GM21737 (cell line): ENCODE data around the gene PUM2.

Source experiments
- ATAC-seq: cut with Tn5 transposase; IDR thresholded peaks from one replicate; pipeline ENCODE4 v1.9.1; 2021; ENCODE audit warnings: mild to moderate bottlenecking, moderate library complexity; ENCODE audit not compliant: unreplicated experiment

PUM2 gene

DNA sequence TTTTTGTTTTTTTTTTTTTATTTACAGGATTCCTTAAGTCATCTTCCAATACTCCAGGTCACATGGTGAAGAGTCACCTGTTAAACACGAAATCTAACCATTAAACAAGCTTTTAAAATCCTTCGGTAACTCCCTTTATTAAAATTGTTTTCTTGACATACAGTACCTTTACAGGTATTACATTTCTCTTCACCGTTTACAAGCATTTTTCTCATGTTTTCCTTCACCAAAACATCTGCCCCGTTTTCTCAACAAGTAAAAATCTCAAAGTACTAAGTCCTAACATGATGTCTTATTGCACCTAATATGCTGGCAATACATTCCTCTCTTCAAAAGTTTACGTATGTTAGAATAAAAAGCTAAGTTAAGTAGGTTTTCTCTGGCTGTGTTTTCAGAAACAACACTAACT, 1.1 kb downstream of the PUM2 start:
- ATAC-seq: no peak

DNA sequence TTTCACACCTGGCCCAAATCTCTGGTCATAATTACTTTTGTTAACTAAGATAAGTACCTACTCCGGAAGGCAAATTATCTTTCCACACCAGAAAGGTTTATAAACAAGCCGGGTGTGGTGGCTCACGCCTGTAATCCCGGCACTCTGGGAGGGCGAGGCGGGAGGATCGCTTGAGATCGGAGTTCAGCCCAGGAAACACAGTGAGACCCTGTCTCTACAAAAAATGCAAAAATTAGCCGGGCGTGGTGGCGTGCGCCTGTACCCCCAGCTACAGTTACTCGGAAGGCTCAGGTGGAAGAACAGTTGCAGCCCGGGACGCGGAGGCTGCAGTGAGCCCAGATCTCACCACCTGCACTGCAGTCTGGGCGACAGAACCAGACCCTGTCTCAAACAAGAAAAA, 2.1 kb downstream of the PUM2 start:
- ATAC-seq: no peak

DNA sequence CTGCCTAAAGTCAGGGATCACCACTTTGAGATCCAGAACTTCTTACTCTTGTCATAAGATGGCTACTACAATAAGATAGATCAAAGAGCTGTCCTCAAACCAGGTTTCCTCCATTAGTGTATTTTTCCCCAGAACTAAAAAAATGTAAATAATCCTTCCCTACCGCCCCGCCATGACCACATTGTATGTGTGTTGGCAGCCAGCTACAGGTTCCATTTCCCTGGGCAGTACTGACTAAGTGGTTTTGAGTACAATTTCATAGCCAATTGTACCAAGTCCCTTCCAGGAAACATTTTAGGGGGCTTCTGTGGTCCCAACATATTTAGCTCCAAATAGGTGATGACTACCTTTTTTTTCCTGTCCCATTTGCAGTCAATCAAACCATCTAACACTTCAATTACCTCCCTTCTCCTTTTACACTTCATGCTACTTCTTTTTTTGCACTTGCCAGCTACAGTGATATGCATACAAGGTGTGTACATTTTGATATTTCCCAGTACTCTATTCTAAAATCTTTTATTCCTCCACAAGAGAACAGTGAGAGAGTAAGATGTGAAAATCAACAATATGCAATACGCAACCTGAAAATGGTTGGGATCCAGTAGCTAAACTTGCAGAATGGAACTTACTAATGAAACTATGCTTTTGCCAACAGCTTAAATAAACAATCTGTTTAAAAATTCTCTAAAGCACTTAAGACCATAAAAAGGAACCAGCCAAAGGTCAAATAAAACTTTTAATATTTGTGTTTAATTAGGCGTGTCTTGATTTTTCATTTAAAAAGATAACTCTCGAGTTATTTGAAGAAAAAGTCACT, 3.9 kb downstream of the PUM2 start:
- no peak for ATAC-seq

DNA sequence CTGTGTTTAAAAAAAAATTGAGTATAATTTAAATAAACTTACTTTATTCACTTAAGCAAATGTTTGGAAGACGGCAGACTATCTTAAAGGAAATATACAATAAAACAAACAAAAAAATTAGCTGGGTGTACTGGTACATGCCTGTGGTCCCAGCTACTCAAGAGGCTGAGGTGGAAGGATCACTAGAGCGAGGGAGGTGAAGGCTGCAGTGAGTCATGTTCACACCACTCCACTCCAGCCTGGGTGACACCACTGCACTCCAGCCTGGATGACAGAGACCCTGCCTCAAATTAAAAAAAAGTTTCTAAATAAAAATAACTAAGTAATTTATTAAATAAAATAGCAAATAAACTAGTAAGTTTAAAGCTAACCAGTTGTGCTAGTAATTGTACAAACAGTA, 7.5 kb downstream of the PUM2 start:
- ATAC-seq: no peak

DNA sequence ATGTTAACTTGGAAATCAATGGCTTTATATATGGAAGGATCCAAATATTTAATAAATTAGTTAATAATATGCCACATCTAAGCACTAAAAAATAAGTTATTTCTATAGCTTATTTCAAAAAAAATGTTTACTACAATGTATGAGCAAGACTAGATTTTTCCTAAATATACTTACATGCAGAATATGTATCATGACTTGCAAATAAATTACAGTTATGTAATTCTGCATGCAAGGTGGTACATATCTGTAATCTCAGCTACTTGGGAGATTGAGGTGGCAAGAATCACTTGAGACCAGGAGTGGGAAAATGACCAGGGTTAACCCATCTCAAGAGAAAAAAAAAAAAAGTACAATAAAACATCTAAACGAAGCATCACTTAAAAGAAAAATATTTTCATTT, 11.6 kb downstream of the PUM2 start:
- ATAC-seq: no peak

DNA sequence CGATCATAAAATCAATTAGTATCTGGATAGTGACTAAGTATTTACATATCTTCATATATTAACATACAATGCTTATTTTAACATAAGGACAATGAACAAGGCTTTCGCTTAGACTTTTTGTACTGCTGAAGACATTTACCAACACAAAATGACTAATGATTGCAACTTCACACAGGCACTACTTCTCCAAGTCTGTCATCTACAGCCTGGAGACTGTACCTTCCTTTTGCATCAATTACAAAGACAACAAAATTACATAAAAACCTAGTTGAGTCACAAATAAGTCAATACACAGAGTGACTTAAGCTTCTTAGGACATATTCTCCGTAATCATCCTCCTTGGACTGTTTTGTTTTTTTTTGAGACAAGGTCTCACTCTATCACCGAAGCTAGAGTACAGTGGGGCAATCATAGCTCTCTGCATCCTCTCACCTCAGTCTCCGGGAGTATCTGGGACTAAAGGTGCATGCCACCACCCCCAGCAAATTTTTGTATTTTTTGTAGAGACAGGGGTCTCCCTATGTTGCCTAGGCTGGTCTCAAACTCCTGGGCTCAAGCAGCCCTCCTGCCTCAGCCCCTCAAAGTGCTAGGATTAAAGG, 15.9 kb downstream of the PUM2 start:
- no peak for ATAC-seq

DNA sequence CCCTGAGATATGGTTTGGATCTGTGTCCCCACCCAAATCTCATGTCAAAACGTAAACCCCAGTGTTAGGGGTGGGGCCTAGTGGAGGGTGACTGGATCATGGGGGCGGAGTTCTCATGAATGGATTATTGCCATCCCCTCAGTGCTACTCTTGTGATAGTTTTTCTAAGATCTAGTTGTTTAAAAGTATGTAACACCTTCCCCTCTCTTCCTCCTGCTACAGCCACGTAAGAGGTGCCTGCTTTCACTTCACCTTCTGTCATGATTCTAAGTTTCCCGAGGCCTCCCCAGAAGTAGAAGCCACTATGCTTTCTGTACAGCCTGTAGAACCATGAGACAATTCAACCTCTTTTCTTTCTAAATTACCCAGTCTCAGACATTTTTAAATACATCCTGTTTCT, 16.9 kb downstream of the PUM2 start:
- no peak for ATAC-seq

DNA sequence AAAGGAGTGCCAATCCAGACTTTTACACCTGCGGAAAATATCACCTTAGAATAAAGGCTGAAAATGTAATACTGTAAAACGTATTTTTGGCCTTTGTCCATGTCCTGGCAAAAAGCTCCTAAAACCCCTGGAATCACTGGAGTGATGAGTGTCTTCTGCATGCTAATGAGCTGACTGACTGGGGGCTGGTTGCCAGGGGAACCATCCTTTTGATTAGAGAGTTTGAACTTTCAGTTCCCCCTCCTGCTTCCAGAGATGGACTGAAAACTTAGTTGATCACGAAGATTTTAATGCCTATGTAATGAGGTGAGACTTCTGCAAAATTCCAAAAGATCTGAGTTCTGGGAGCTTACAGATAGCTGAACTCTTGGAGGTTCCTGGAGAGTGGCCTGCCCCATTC, 20.5 kb downstream of the PUM2 start:
- no peak for ATAC-seq

DNA sequence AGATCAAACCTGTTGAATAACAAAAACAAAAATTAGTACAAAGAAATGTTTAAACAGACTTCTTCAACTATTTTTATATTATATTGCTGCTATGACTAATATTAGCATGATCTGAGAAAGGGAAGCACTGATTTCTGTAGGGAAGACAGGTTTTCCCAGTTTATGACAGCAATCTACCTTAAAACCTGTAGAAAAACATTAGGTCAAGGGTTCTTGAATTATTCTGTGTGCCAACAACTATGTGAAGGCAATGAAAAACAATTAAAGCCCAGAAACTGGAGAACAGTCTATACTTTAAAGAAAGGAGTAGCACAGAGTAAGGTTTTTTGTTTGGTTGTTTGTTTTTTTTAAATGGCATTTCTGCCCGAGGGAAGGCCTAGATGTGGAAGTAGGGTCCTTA, 23.3 kb downstream of the PUM2 start:
- no peak for ATAC-seq

DNA sequence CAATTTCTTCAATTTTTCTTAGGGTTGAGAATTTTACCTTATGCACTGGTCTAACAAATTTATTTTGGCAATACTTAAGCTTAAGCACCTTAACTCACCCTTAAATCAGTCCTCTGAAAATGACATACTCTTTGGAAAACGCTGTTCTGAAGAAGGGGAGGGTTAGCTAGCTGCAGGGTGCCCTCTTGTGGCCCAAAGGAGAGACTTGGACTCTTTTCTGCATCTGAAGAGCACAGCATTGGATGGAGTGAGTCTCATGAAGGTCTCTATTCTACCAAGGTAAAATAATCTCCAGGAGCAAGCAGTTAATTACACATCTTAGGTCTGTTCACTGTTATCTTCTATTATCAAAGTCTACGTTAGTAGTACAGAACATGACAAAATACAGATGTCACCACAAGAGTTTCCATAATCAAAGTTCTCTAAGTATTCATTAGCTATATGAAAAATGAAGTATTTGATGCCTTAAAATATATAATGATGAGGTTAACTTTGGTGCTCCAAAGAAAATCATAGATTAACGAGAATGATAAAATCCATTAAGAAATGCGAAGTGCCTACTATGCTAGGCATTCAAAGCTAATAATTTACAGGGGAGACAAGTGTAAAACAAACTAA, 24.4 kb downstream of the PUM2 start:
- ATAC-seq: no peak

DNA sequence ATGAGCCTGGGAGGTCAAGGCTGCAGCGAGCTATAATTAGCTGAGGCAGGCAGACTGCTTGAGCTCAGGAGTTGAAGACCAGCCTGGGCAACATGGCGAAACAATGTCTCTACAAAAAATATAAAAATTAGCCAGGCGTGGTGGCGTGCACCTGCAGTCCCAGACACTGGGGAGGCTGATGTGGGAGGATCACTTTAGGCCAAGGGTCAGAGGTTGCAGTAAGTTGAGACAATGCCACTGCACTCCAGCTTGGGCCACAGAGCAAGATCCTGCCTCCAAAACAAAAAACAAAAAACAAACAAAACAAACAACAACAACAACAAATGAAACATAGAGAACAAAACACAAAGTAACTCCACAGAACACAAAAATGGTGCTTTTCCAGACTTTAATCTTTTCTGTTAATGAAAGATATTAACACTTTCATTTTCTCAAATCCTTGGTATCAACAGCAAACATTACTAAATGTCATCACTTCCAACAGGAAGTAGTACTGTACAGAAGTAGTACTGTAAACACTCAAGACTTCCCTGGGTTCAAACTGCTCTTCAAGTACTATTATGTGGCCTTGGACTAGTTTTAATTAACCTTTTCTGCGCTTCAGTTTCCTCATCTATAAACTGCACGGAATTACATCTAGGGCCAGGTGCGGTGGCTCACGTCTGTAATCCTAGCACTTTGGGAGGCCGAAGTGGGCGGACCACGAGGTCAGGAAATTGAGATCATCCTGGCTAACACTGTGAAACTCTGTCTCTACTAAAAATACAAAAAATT, 27.9 kb downstream of the PUM2 start:
- no peak for ATAC-seq

DNA sequence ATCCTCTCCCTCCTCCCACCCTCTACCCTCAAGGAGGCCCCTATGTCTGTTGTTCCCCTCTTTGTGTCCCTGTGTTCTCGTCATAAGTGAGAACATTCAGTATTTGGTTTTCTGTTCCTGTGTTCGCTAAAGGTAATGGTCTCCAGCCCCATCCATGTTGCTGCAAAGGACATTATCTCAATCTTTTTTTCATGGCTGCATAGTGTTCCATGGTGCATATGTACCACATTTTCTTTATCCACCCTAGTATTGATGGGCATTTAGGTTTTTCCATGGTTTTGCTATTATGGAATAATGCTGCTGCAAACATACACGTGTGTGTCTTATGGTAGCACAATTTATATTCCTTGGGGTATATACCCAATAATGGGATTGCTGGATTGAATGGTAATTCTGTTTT, 33.0 kb downstream of the PUM2 start:
- no peak for ATAC-seq

DNA sequence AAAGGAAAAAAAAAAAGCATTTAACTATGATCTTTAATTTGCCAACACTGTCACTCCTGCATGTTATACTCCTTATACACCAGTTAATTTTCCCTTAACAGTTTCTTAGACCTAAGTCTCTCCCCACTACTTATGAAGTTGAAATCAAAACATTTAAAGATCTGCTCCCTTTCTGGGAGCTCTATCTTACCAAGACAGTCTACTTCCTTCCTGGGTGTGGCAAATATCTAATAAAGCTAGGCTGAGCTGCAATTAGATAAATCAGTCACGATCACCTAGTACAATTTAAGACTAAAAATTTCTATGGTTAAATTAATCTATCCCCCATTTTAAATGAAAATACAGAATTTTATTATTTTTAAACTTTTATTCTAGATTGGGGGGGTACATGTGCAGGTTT, 33.4 kb downstream of the PUM2 start:
- no peak for ATAC-seq

DNA sequence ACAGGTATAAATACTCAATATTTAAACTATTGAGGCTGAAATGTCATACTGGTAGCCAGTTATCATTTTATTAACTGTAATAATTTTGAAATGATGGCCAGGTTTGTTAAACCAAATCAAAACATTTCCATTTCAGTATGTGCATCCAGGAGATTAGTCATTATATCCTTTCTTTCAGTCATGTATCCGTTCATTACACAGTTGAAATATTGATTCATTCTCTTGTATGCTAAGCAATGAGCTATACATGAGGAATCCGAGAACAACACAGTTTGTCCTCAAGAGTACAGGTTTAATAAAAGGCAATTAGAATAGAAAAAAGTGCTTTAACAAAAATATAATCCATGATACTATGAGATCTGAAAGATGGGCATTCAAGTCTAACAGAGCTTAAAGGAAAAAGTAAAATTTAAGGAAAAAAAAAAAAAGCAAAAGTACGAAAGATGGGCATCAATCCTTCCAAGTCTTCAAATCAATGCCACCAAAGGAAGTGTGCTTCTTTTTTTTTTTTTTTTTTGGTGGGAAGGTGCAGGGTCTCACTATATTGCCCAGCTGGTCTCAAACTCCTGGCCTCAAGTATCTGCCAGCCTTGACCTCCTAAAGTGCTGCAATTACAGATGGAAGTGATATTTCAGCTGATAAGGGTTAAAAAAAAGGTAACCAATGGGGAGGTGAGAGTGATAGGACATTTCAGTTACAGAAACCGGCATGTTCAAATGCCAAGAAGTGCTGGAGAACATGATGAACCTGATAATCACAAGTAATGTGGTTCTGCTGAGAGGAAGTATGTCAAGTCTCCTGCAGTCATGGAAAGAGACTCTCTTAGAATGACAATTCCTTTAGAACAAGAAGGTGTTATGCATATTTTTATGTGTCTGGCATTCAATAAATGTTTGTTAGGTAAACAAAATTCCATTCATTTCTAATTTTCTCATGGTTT, 35.8 kb downstream of the PUM2 start:
- no peak for ATAC-seq

DNA sequence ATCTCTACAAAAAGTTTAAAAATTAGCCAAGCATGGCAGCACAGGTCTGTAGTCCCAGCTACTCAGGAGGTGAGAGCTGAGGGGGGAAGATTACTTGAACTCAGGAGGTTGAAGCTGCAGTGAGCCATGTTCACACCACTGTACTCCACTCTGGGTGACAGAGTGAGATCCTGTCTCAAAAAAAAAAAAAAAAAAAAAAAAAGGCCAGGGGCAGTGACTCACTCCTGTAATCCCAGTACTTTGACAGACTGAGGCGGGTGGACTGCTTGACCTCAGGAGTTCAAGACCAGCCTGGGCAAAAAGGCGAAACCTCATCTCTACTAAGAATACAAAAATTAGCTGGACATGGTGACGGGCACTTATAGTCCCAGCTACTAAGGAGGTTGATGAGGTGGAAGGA, 37.0 kb downstream of the PUM2 start:
- ATAC-seq: no peak

DNA sequence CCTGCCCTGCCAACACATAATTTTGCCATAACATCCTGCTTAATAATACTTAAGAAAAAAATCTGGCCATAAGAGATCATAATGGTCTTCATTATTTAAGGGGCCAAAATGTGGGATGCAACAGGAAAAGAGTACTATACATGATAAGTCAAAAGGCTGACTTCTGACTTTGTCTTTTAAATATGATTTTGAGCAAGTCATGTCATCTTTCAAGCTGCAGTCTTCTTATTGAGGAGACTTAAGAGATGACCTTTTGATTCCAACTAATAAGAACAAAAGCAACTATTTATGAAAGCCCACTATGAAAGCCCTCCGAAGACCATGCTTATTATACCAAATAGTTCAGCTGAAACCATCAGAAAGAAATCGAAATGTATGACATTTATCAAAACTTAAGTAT, 41.6 kb downstream of the PUM2 start:
- ATAC-seq: no peak

DNA sequence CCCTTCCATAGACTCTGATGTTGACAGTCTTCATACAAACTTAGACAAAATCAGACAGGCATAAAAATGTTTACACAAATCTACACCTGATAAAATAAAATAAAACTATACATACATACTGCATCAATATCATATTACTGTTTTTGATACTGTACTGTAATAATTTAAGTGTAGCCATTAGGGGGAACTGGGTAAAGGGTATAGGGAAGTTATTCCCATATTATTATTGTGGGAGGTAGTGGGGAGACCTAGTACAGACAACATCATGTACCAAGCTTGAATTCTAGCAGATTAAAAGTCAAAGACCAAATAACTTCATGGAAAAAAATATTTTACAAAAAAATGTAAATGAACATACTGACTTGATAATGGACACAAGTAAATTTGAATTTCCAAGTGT, 43.3 kb downstream of the PUM2 start:
- no peak for ATAC-seq

DNA sequence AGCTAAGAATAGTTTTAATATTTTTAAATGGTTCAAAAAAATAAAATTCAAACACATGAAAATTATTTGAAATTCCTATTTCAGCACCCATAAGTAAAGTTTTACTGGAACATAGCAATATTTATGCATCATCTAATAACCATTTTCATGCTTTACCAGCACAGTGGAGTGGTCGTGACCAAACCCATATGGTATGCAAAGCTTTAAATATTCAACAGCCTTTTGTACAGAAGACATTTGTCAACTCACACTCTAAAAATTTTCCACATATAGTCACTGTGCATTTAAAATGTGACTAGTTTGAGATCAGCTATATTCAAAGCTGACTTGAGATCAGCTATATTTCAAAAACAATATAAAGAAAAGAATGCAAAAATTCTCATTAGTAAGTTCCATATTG, 46.2 kb downstream of the PUM2 start:
- no peak for ATAC-seq

DNA sequence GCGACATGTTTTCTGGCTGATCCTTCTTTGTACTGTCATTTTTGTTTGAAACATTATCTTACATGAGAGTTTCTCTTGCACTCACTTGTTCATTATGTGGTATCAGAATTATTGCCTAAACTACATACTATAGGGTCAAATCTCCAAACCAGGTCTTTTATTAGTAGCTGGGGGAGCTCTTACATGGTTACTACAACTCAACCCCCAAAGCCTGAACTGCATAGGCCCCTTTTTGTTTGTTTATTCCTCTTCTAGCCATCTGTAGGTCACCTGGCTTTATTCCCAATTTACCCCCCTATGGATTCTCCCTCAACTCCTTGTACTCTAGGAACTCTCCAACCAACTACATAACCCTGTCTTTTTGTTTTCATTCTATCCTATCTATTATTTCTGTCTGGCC, 46.7 kb downstream of the PUM2 start:
- ATAC-seq: no peak

DNA sequence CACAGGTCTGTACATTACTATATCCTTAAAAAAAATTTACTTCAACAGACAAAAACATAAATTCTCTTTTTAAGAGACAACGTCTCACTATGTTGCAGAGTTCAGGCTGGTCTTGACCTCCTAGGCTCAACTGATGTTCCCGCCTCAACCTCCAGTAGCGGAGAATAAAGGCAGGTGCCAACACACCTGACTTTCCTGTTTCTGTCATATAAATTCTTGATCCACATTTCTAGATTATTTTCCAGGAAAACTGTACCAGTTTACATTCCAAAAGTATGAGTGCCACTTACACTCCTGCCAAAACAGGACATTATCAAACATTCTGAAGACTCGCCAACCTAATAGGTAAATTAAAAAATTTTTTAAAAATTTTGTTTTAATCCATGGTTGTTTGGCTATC, 48.6 kb downstream of the PUM2 start:
- ATAC-seq: no peak

DNA sequence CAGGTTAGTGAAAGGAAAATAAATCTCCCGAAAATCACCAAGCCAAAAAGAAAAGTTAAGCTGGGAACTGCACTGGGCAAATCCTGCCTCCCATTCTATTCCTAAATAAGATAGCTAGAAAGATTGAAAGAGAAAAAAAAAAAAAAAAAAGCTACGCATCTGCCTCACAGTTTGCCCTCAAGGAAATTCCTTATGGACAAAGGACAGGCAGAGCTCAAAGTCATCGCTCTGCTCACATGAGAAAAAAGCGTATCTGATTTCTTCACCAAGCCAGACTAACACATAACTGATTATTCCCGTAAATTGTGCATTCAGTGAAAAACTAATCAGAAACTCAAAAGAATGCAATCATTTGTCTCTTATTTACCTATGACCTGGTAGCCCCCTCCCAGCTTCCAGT, 50.0 kb downstream of the PUM2 start:
- no peak for ATAC-seq
